ENCODE data around the gene RPEL1.
"Not testable (repeated sequence)": the region's sequence is repeated elsewhere in the genome, so short reads cannot be mapped to it uniquely, and the experiment has no call there.

Gene RPEL1

GRCh38 chr10:103254538-103255325, 9.0 kb downstream of the RPEL1 start:
- DNase-seq (ENCODE audit: low read depth, low spot score), result no peak
- H3K4me3 ChIP-seq (ENCODE audit: low read depth, low read length), result no peak overlapping the region
- in situ Hi-C loops (cut with HindIII; ENCODE audit: low sequenced_read_pairs), result no loop called here
- TF ChIP-seq CTCF (IDR thresholded peaks at IDR 0.05; ENCODE audit: low read depth, low read length), result no peak

DNA sequence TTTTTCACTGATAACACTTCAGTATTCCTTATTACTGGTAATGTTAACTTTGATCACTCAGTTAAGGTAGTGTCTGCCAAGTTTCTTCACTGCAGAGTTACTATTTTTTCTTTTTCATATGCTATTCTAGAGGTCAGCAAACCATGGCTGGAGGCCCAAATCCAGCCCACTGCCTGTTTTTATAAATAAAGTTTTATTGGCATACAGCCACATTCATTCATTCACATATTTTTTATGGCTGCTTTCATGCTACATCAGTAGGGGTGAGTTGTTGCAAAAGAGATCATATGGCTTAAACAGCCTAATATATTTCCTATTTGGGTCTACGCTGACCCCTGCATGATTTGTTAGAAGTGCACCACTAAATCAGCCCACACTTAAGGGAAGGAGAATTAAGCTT, 10.9 kb downstream of the RPEL1 start:
- TF ChIP-seq CTCF (IDR thresholded peaks at IDR 0.05; ENCODE audit: low read depth, low read length), result no peak
- H3K4me3 ChIP-seq (ENCODE audit: low read depth, low read length), result no peak overlapping the region
- no peak for DNase-seq (ENCODE audit: low read depth, low spot score)
- in situ Hi-C loops (cut with HindIII; ENCODE audit: low sequenced_read_pairs), result no loop called here

DNA sequence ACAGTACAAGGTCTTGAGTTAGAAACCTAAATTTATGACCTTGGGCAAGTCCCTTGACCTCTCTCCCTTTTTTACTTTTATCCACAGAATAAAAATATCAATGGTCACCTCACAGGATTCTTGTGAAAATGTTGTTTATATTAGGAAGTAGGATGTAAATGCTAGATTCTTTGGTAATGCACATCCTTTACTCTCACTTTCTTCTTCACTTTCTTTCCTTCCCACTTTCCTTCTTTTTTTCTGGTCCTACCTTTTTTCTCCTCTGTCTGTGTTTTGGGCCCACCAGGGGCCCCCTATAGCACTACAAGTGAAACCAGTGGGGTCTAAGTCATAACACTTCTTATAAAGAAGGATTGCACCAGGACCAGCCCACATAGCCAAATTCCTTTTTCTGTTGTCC, 12.1 kb downstream of the RPEL1 start:
- no peak overlapping the region for H3K4me3 ChIP-seq (ENCODE audit: low read depth, low read length)
- TF ChIP-seq CTCF (IDR thresholded peaks at IDR 0.05; ENCODE audit: low read depth, low read length), result no peak
- no peak for DNase-seq (ENCODE audit: low read depth, low spot score)
- in situ Hi-C loops (cut with HindIII; ENCODE audit: low sequenced_read_pairs), result no loop called here

- in situ Hi-C loops (cut with HindIII; ENCODE audit: low sequenced_read_pairs); H3K4me3 ChIP-seq (ENCODE audit: low read depth, low read length); DNase-seq (ENCODE audit: low read depth, low spot score): not testable (repeated sequence)
Observed at GRCh38 chr10:103258928-103259327, 13.2 kb downstream of the RPEL1 start.

DNA sequence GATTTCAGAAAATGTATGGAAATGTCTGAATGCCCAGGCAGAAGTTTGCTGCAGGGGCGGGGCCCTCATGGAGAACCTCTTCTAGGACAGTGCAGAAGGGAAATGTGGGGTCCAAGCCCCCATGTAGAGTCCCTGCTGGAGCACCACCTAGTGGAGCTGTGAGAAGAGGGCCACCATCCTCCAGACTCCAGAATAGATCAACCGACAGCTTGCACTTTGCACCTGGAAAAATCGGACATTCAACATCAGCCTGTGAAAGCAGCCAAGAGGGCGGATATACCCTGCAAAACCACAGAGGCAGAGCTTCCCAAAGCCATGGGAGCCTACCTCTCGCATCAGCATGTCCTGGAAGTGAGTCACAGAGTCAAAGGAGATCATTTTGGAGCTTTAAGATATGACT, 14.3 kb downstream of the RPEL1 start:
- no peak for DNase-seq (ENCODE audit: low read depth, low spot score)
- in situ Hi-C loops (cut with HindIII; ENCODE audit: low sequenced_read_pairs), result no loop called here
- TF ChIP-seq CTCF (IDR thresholded peaks at IDR 0.05; ENCODE audit: low read depth, low read length), result no peak
- no peak overlapping the region for H3K4me3 ChIP-seq (ENCODE audit: low read depth, low read length)

GRCh38 chr10:103262229-103262628, 16.5 kb downstream of the RPEL1 start:
- TF ChIP-seq CTCF (IDR thresholded peaks at IDR 0.05; ENCODE audit: low read depth, low read length), result no peak
- DNase-seq (ENCODE audit: low read depth, low spot score), result no peak
- no peak overlapping the region for H3K4me3 ChIP-seq (ENCODE audit: low read depth, low read length)
- in situ Hi-C loops (cut with HindIII; ENCODE audit: low sequenced_read_pairs), result no loop called here

- TF ChIP-seq CTCF (IDR thresholded peaks at IDR 0.05; ENCODE audit: low read depth, low read length), result no peak
- in situ Hi-C loops (cut with HindIII; ENCODE audit: low sequenced_read_pairs), result no loop called here
- peak; percentile 81 for DNase-seq (ENCODE audit: low read depth, low spot score)
- H3K4me3 ChIP-seq (ENCODE audit: low read depth, low read length), result no peak overlapping the region
Observed at GRCh38 chr10:103265717-103266329, 20.1 kb downstream of the RPEL1 start.

All from astrocyte of the spinal cord (primary cell).